HT1080 (cell line): ENCODE data around the gene FAM89B. TPM values are rescaled to one million over a fixed set of nuclear protein-coding genes. Genes with fewer than 3 reads are reported as not detected.

ENCODE experiments used
- DNase-seq: peaks from one replicate; pipeline ENCODE4 v3.0.0-alpha.2; 2015; ENCODE audit warnings: low read depth
- total RNA-seq: library from RNA; depleted of rRNA; stranded (reverse); fragments of >200 nt; shearing (Covaris generic); gene quantifications from 2 replicates; pipeline ENCODE4 v1.2.3, GENCODE V29; 2014

The FAM89B gene
- total RNA-seq, 1 experiment from 2014 or later, result 45.1 TPM

DNA sequence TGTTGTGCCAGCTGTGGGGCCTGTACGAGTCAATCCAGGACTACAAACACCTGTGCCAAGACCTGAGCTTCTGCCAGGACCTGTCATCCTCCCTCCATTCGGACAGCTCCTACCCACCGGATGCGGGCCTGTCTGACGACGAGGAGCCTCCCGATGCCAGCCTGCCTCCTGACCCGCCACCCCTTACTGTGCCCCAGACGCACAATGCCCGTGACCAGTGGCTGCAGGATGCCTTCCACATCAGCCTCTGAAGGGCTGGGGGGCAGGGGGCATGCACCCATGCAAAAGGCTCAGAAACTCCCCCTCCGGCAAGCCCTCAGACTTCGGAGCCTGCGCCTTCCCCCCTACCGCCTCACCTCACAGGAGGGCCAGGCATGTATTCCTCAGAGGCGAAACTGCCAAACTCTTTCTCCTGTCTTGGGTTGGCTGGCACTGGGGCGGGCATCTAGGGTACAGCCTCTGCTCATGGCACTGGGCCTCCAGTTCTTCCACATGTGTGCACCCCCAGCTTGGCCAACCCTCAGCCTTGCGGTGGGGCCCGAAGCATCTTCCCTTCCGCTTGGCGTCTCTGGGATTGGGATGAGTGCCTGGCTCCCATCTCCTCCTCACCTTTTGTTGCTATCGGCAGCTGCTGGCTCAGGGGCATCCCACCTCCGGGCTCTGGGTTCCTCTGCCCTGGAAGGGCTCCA lies 1.2 kb downstream of the FAM89B start:
- DNase-seq, result no peak

DNA sequence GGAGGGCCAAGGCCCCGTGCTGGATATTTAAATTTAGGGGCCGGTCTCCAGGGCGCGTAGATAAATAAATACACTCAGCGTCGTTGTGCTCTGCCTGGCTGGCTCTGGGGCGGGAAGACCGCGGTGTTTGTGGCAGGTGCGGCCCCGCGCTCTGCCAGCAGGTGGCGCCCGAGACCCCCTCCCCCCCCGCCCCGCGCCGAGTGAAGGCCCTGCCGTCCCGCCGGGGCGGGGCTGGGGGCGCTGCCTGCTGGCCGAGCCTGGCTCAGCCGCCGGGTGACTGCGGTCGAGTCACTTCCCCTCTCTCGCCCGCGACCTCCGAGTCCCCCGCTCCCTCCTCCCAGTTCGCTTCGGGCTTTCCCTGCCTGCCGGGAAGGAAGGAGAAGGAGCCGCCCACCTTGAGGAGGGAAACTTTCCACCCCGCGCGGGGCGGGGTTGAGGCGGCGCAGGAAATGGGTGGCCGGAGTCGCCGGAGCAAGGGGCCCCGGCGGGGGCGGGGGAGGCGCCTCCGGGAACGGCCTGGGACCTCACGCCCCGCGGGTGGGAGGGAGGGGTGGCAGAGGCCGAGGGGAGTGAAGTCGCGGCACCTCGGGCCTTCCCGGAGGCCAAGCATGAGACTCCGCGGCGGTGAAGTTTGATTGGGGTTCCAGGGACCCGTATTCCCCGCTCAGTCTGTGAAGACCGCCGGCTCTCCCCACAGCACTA lies 1.9 kb downstream of the FAM89B start:
- peak; percentile 96 for DNase-seq

DNA sequence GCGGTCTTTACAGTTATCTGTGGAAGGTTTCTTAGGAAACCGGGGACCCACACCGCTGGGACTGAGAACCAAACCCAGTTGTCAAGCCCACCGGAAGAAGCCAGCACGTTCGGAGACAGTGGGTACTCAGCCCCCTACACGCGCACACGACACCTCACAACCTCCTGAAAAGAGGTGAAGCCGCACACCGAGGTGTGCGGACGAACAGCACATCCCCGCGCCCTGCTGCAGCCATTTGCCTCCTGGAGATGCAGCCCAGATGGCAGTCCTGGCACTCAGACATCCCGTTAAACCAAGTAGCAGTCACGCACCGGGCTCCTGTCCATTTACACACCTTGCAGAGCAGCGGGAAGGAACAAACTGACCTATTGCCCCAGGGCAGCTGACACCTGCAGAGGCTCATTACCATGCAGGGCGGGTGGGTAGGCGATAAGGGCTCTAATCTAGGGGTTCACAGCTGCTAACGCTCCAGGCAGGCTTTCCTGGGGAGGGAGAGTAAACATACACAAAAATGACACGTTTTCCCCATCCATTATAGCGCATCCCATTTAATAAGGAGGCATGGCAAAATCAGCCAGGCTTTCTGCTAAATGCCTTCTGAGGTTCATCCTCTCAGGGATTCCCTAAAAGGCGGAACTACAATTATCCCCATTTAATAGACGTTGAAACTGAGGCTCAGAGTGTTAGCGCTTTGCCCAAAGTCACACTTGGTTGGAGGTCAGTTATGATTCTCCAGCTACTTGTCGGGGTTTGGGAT lies 2.7 kb downstream of the FAM89B start:
- DNase-seq, result no peak

DNA sequence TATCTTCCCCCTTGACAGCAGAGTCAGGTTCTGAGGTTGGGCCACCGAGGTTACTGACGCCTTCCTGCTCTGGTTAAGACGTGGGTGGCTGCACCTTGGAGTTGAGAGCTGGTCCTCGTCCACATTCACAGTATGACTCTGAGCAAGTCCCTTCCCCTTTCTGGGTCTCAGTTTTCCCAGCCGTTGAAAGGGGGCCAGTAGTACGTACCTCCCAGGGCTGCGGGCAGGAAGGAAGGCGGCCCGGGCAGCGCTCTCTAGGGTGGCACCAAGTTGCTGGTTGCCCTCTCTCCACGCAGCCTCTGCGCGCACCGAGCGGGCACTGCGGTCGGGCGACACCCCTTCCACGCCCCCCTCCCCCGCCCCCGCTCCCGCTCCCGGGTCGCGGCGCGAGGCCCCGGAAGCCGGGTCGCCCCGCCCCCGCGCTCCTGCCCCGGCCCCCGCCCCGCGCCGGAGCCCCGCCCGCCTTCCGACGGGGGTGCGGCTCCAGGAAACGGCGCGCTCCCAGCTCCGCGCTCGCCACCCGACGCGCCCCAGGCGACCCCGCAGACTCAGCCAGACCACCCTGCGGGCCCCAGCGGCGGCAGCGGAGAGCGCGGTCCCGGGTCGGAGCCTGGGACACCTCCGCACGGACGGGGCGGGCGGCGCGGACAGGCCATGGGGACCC lies 3.4 kb downstream of the FAM89B start, which contains the start of gene EHBP1L1:
Gene EHBP1L1 (plus strand): TSS at position 486 of the 664 bp plus-strand sequence. CDS start 250 bp downstream, outside the sequence.
- peak; percentile 52 for DNase-seq

DNA sequence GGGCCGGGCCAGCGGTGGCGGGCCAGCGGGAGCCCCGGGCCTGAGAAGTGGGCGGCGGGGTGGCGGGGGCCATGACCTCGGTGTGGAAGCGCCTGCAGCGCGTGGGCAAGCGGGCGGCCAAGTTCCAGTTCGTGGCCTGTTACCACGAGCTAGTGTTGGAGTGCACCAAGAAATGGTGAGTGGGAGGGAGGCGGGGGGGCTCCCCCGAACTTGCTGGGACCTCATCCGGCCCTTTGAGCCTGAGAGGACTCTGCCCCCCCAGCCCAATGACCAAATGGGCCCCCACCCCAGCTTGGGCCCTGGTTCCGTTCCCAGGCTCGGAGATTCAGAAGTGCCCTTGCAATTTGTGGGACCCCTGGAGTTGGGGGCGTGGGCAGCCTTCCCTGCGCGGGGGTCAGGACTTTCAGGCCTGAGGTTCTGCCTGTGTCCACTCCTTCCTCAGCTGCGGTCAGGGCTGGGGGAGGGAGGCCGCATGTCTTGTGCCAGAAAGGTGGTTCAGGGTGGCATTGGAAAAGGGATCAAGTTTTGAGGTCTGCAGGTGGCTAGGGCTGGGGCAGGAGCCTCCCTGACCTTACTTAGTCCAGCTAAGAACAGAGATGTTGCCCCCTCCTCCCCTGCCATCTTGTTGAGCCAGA lies 4.0 kb downstream of the FAM89B start:
- no peak for DNase-seq

DNA sequence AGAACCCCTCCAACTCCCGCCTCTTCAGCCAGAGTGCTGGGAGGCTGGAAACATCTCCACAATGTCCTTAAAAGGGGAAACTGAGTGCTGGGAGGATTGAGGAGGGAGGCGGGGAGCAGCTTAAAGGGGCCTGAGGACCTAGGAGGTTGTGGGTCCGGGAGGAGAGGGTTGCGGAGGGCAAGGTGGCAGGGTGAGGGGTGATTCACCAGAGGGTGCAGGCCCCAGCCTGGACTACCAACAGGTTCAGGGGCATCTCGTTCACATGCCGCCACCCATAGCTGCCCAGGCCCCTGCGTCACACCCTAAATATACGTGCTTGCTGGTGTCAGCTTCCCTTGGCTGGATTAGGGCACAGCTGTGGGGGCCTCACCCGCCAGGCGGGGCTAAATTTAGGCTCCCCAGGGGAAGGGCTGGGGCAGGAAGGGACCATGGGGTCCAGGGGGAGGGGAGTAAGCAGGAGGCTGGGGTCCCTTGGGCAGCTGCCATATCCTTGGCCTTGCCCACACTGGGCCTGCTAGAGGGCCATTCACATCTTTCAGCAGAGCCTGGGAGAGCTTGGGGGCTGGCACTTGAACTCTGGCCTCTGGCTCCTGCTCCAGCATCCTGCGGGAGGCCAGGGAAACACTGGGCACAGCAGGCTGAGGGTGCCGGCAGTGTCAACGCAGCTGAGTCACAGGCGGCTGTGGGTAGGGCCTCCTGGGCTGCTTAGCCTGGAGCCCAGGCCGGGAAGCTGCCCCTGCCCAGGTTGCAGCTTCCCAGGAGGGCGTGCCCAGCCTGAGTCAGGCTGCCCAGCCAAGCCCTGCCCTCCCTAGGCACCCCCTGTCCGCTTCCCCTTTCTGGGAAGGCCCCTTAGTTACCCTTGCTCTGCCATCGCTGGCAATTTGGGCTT lies 4.8 kb downstream of the FAM89B start:
- peak; percentile 93 for DNase-seq

DNA sequence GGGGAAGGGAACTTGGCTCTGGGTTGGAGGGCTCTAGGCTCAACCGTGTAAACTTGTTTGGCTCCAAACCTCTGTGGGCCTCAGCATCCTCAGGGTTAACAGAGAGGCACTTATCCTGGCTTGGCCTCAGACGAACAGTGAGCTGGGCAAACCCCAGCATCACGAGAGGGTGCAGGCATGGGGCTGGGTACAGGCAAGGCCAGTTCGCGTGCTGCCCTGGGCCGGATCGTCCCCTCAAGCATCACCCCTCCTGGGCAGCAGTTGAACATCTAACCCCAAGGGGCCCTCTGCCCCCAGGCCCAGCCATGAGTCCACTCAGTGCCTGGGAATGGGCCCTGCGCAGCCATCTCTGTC lies 5.4 kb downstream of the FAM89B start:
- DNase-seq, result no peak

DNA sequence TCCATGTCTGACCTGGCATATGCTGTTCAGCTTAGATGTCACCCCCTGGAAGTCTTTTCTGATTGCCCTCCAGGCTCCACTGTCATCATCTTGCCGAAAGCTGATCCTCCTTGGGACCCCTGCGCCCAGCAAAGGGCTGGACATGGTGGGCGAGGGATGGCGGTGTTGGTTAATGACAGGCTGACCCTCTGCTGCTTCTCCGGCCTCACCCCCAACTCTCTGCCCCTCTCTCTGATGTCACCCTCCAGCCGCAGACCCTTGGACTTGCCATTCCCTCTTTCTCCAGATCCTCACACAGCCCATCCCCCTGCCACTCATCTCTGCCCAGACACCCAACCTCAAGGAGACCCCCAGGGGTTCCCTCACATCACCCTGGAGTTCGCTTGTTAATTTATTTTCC lies 5.8 kb downstream of the FAM89B start:
- no peak for DNase-seq

DNA sequence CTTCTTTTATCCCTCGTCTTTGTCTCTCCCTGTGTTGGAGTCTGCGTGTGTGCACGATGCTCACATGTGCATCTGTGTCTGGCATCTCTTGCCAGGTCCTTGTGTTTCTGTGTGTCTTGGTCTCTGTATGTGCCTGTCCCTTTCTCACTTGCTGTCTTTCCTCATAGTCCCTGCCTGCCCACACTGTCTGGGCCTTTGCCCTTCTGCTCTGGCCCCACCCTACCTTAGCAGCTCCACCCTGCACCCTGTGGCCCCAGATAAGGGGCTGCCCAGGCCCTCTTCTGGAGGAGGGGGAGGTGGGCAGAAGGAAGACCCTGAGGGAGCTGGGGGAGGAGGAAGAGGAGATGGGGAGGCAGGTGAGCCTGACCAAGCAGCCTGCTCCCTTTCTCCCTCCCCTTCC lies 6.3 kb downstream of the FAM89B start:
- DNase-seq, result no peak

DNA sequence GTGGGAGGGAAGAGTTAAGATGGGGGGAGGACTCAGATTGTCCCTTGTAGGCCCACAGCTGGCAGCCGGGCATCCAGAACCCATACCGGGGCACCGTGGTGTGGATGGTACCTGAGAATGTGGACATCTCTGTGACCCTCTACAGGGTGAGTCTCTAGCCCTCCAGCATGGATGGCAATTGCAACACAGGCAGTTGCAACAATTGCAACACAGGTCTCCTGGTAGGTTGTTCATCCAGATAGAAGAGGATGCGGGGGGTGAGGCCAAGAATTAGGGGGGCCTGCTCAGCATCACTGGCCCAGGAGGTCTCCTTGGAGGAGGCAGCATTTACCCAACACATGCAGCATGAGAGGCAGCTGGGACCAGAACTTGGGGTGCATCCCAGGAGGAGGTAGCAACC lies 7.0 kb downstream of the FAM89B start:
- no peak for DNase-seq

DNA sequence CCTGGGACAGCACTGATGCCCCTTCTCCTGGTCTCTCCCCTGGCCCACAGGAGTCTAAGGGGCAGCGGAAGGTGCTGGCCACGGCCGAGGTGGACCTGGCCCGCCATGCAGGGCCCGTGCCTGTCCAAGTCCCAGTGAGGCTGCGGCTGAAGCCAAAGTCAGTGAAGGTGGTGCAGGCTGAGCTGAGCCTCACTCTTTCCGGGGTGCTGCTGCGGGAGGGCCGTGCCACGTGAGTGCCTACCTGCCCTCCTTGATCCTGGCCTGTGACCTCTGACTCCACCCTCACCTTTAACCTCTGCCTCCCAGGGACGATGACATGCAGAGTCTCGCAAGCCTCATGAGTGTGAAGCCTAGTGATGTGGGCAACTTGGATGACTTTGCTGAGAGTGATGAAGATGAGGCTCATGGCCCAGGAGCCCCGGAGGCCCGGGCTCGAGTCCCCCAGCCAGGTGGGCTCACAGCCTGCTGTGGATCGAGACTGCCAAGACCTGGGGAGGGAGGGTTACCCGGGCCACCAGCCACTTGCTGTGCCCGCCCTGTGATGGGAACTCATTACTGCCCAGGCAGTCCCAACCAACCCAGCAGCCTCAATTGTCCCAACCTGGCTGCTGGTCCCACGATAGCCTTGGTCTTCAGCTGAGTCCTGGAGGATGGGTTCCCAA lies 7.8 kb downstream of the FAM89B start:
- no peak for DNase-seq

DNA sequence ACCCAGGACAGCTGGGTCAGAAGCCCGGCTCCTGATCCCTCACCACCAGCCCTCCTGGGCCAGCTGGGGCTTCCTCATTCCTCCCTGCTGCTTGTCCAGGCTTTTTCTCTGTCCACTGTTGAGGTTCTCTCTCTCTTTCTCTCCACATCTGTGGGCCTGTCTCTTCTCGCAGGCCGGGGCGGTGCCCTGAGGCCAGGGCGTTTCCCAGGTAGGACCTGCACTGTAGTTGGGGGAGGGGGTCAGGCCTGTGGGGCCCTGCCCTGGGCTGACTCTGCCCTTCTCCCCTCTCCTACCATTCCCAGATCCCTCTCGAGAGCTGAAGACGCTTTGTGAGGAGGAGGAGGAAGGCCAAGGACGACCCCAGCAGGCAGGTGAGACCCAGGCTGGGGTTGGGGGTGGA lies 8.4 kb downstream of the FAM89B start:
- DNase-seq, result no peak

DNA sequence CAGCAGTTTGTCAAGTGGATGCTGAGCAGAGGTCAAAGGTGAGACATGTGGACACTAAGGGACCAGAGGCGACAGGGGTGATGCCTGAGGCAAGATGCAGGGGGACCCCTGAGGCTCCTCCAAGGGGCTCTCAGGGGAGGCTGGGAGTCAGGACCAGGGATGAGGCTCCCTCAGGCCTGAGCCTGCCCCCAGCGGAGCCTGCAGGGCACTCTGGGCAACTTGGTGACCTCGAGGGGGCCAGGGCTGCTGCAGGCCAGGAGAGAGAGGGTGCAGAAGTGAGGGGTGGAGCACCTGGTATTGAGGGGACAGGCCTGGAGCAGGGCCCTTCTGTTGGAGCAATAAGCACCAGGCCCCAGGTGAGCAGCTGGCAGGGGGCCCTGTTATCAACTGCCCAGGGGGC lies 9.6 kb downstream of the FAM89B start:
- no peak for DNase-seq

DNA sequence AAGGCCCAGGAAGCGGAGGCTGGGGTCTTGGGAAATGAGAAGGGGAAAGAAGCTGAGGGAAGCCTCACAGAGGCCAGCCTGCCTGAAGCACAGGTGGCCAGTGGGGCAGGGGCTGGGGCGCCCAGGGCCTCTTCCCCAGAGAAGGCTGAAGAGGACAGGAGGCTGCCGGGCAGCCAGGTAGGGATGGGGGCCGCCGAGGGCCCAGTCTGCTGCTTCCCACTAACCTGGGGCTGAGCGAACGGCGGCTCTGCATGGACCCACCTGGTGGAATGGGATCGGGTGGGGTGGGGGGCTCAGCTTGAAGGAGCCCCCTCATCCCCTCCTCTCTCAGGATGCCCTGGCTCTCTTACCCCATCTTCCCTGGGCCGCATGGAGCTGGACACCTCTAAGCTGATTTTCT lies 11.3 kb downstream of the FAM89B start:
- DNase-seq, result no peak

DNA sequence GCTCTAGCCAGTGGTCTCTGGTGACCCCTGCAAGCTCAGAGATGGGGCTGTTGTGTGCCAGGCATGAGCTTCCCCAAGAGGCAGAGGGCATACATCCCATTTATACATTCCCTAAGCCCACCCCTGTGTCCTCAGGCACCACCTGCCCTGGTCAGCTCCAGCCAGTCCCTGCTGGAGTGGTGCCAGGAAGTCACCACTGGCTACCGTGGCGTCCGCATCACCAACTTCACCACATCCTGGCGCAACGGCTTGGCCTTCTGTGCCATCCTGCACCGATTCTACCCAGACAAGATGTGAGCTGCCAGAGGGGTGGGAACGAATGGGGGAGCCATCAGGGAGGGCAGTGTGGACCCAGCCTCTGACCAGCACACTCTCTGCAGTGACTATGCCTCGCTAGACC lies 11.8 kb downstream of the FAM89B start:
- DNase-seq, result no peak

DNA sequence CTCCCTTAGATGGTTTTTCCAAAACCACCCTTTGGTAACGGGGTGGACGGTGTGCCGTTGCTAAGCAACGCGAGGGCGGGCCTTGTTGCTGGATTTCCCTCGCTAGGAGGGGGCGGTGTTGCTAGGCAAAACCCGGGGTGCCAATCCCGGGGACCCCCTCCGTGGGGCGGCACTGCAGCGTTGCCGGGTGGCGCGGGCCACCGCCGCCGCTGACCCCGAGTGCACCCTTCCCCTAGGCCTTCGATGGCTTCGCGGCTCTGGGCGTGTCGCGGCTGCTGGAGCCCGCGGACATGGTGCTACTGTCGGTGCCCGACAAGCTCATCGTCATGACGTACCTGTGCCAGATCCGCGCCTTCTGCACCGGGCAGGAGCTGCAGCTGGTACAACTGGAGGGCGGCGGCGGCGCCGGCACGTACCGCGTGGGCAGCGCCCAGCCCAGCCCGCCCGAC lies 12.4 kb downstream of the FAM89B start:
- DNase-seq, result no peak

DNA sequence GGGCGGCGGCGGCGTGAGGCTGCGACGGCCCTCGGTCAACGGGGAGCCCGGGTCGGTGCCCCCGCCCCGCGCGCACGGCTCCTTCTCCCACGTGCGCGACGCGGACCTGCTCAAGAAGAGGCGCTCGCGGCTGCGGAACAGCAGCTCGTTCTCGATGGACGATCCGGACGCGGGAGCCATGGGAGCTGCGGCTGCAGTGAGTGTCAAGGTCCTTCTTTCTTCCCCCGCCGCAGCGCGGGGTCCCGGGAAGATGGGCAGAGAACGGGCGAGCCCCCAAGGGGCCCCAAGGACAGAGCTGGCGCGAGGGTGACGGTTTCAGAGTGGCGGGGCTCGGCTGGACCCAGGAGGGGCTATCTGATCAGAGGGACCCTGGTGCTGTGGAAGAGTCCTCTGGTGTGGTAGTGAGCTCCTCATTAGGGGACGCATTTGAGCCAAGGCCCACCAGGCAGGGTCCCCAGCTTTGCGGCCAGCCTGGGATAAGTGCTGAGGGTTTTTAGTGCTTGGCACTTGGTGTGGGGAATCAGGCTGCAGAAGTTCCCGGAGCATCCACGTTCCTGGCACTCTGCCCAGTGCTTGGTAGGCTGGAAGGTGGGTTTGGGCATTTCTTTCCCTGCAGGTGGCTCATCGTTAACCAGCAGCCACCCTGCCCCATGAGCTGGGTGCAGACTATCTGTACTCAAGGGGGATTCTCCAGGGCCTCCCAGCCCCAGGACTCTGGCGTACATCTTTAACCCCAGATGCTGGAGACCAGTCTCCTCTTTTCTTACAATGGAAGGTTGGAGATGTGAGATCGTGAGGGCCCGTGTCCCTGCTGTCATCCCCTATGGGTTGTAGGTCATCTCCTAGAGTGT lies 13.3 kb downstream of the FAM89B start:
- no peak for DNase-seq

DNA sequence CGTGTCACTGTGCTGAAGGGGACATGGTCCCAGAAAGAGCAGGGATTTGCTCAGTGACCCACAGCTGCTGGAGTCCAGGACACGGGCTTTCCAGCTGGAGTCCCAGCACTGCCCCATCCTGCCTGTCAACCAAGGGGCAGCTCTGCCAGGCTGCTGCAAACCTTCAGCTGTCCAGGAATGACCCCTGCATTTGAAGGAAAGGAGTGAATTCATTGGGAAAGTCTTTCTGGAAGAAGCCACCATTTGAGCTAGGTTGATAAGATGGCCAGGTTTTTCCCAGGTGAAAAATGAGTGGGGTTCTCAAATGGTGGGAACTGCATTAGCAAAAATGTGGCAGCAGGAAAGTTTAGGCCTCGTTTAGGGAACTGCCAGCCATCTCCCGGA lies 13.9 kb downstream of the FAM89B start:
- no peak for DNase-seq

DNA sequence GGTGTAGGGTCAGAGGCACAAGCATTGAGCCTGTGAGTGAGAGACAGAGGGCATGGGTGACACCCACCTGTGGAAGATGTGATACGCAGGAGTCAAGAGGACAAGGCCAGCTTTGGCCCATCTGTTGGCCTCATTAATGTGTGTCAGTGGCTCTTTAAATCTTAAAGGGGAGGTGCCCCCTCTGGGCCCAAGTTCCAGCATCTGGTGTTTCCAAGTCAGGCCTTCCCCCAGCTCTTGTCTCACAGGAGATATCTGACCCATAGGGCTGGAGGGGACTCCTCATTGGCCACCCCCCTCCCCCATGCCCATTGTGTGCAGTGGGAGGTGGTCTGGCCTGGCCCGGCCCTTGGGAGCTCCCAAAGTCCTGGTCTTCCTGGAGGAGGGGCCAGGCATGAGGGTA lies 14.3 kb downstream of the FAM89B start:
- no peak for DNase-seq
